OCI-LY3 (cell line): ENCODE results near the gene ATP6V0A4.

ENCODE experiments used
- H2AFZ ChIP-seq: fragments of 200-600, 300-600 bp; shearing (Covaris generic); 2 replicates; pipeline ENCODE4 v1.6.0; 2014; ENCODE audit warnings: antibody characterized with exemption, low read depth, low read length
- H3K27ac ChIP-seq: fragments of 200-600, 300-600 bp; sonication (generic); 2 replicates; pipeline ENCODE4 v1.5.1; 2014; ENCODE audit warnings: mild to moderate bottlenecking, low read length, moderate library complexity, mixed read lengths
- H3K27me3 ChIP-seq: fragments of 200-600, 300-600 bp; sonication (generic); 2 replicates; pipeline ENCODE4 v1.6.1; 2014; ENCODE audit warnings: low read depth, low read length, mixed read lengths
- H3K36me3 ChIP-seq: fragments of 200-600, 300-600 bp; sonication (generic); replicated peaks from 2 replicates; pipeline ENCODE3; 2014; ENCODE audit warnings: low read depth, low read length, mixed read lengths
- H3K4me1 ChIP-seq: fragments of 300-600, 200-600 bp; sonication (generic); 2 replicates; pipeline ENCODE4 v1.6.1; 2014; ENCODE audit warnings: low read length, mixed read lengths
- H3K4me2 ChIP-seq: fragments of 200-600, 300-600 bp; sonication (generic); 2 replicates; pipeline ENCODE4 v1.6.1; 2014; ENCODE audit warnings: low read length, mixed read lengths
- H3K4me3 ChIP-seq: fragments of 300-600, 200-600 bp; sonication (generic); 2 replicates; pipeline ENCODE4 v1.5.1; 2014; ENCODE audit warnings: antibody characterized with exemption, mild to moderate bottlenecking, low read length, moderate library complexity
- H3K79me2 ChIP-seq: fragments of 300-600, 200-600 bp; shearing (Covaris generic); 2 replicates; pipeline ENCODE4 v1.6.1; 2014; ENCODE audit warnings: mild to moderate bottlenecking, low read length, mixed read lengths
- H3K9ac ChIP-seq: fragments of 300-600, 200-600 bp; shearing (Covaris generic); 2 replicates; pipeline ENCODE4 v1.6.0; 2014; ENCODE audit warnings: mild to moderate bottlenecking, low read length, moderate library complexity
- H3K9me3 ChIP-seq: fragments of 200-600, 300-600 bp; shearing (Covaris generic); 2 replicates; pipeline ENCODE4 v1.6.1; 2014; ENCODE audit warnings: low read length, mixed read lengths; ENCODE audit not compliant: insufficient read depth
- H4K20me1 ChIP-seq: fragments of 200-600, 300-600 bp; sonication (generic); 2 replicates; pipeline ENCODE4 v1.6.1; 2016; ENCODE audit warnings: low read length, mixed read lengths; ENCODE audit not compliant: insufficient read depth
- CTCF ChIP-seq: fragments of 200-600, 300-600 bp; sonication (generic); IDR thresholded peaks from 2 replicates; pipeline ENCODE4 v1.5.1; 2014; ENCODE audit warnings: antibody characterized with exemption, low read length, low read depth
- EZH2phosphoT487 ChIP-seq: fragments of 200-600 bp; shearing (Covaris generic); IDR thresholded peaks from 2 replicates; pipeline ENCODE4 v1.6.1; 2018; ENCODE audit warnings: antibody characterized with exemption, mixed run types, low read depth

Gene ATP6V0A4

GRCh38 chr7:138667535-138668228 lies 130.3 kb downstream of the ATP6V0A4 start:
- H3K27ac ChIP-seq: no peak overlapping the region
- H3K9ac ChIP-seq: no peak overlapping the region
- no peaks in the 10 kb centered on the region for H3K9me3 ChIP-seq
- no peaks in the 10 kb centered on the region for H3K36me3 ChIP-seq
- no peak overlapping the region for H3K4me3 ChIP-seq
- no peaks in the 10 kb centered on the region for H3K79me2 ChIP-seq
- no peak for TF ChIP-seq CTCF
- no peak overlapping the region for H3K4me2 ChIP-seq
- H4K20me1 ChIP-seq: no peaks in the 10 kb centered on the region
- no peak overlapping the region for H2AFZ ChIP-seq
- H3K4me1 ChIP-seq: no peaks in the 10 kb centered on the region
- H3K27me3 ChIP-seq: peaks cover 20% of the 10 kb centered on the region

GRCh38 chr7:138666385-138666784 lies 131.6 kb downstream of the ATP6V0A4 start:
- no peaks in the 10 kb centered on the region for H4K20me1 ChIP-seq
- no peak for TF ChIP-seq CTCF
- TF ChIP-seq EZH2phosphoT487: no peak
- H3K4me3 ChIP-seq: no peak overlapping the region
- H3K27me3 ChIP-seq: peaks cover 29% of the 10 kb centered on the region
- no peak overlapping the region for H3K9ac ChIP-seq
- no peak overlapping the region for H3K27ac ChIP-seq
- H3K4me1 ChIP-seq: no peaks in the 10 kb centered on the region
- H3K79me2 ChIP-seq: no peaks in the 10 kb centered on the region
- no peak overlapping the region for H3K4me2 ChIP-seq
- H2AFZ ChIP-seq: no peak overlapping the region
- H3K36me3 ChIP-seq: no peaks in the 10 kb centered on the region
- H3K9me3 ChIP-seq: no peaks in the 10 kb centered on the region

- Histone ChIP-seq H3K9ac (no peak overlapping the region), H3K4me1 (no peaks in the 10 kb centered on the region), H3K27me3 (peaks cover 32% of the 10 kb centered on the region), H3K9me3 (no peaks in the 10 kb centered on the region), H3K79me2 (no peaks in the 10 kb centered on the region), H2AFZ (no peak overlapping the region), H4K20me1 (no peaks in the 10 kb centered on the region), H3K36me3 (no peaks in the 10 kb centered on the region), H3K27ac (no peak overlapping the region), H3K4me3 (no peak overlapping the region), H3K4me2 (no peak overlapping the region)
- TF ChIP-seq EZH2phosphoT487: no peak
- TF ChIP-seq CTCF: no peak
These were observed 132.3 kb downstream of the ATP6V0A4 start for GRCh38 chr7:138665669-138666140.

GRCh38 chr7:138665249-138665648 lies 132.7 kb downstream of the ATP6V0A4 start:
- H3K27ac ChIP-seq: no peak overlapping the region
- H3K36me3 ChIP-seq: no peaks in the 10 kb centered on the region
- peaks cover 32% of the 10 kb centered on the region for H3K27me3 ChIP-seq
- H3K4me2 ChIP-seq: no peak overlapping the region
- H3K79me2 ChIP-seq: no peaks in the 10 kb centered on the region
- no peak overlapping the region for H2AFZ ChIP-seq
- no peaks in the 10 kb centered on the region for H3K9me3 ChIP-seq
- H4K20me1 ChIP-seq: no peaks in the 10 kb centered on the region
- H3K4me3 ChIP-seq: no peak overlapping the region
- no peak overlapping the region for H3K9ac ChIP-seq
- no peaks in the 10 kb centered on the region for H3K4me1 ChIP-seq
- TF ChIP-seq EZH2phosphoT487 (no peak), CTCF (no peak)
